ENCODE results near the gene HTR3E. TPM values are rescaled to one million over a fixed set of nuclear protein-coding genes. Genes with fewer than 3 reads are reported as not detected.

The HTR3E gene
- total and polyA plus RNA-seq, 2 of the 13 experiments (the other 11 are each of a cell fraction or from before 2014, with no cell fraction given), result not detected

DNA sequence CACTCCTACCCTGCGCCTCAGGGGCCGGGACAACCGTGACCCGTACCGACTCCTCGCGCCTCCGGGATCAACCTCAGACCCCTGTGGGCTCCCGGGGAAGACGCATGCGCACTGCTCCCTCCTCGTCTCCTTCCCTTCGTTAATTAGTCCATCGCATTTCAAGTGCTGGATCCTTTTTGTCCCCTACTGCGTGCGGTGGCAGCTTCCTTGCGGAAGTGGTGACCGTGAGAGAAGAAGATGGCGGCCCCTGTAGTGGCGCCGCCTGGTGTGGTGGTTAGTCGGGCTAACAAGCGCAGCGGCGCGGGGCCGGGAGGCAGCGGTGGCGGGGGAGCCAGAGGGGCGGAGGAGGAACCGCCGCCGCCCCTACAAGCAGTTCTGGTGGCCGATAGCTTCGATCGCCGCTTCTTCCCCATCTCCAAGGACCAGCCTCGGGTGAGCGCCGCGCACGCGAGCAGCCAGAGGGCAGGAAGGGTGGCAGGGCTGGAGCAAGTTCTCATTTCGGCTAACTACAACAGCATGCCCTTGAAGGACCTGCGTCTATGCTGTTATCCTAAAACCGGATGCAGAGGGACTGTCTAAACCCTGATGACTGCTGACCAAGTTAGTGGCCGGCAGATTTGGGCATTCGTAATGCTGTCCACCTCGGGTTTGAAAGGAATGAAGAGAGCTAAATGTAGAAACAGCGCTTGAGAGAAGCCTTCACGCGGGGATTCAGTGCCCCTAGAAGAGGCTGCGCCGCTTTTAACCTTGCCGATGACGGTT, 38.5 kb downstream of the HTR3E start, which contains the start of gene EIF2B5 (continued):
- TF ChIP-seq ZNF598 (CRISPR knock-in tag; IDR thresholded peaks at IDR 0.05; ENCODE audit: borderline replicate concordance) (no peak), ZNF530 (CRISPR knock-in tag; IDR thresholded peaks at IDR 0.05; ENCODE audit: low read depth) (no peak), ZNF180 (CRISPR knock-in tag; IDR thresholded peaks at IDR 0.05; ENCODE audit: borderline replicate concordance, low read depth) (no peak), ZNF619 (CRISPR knock-in tag; IDR thresholded peaks at IDR 0.05) (peak; percentile 49; the same call in 1 of the 2 replicates), SAP130 (CRISPR knock-in tag; IDR thresholded peaks at IDR 0.05; ENCODE audit: low read depth) (peak; percentile 98), POLR2AphosphoS5 (IDR thresholded peaks at IDR 0.05; ENCODE audit: low read depth, low read length) (peak; percentile 92), HNRNPUL1 (IDR thresholded peaks at IDR 0.05; ENCODE audit: low read depth, low read length) (no peak), GTF3A (CRISPR knock-in tag; conservative IDR thresholded peaks at IDR 0.05) (no peak), ZFX (CRISPR knock-in tag; IDR thresholded peaks at IDR 0.05; ENCODE audit: low read depth) (peak; percentile 56; the same call in 1 of the 2 replicates), ZNF263 (CRISPR knock-in tag; IDR thresholded peaks at IDR 0.05) (no peak), POLR2G (IDR thresholded peaks at IDR 0.05; ENCODE audit: low read depth, low read length) (peak; percentile 97), MBNL3 (CRISPR knock-in tag; conservative IDR thresholded peaks at IDR 0.05) (no peak), IKZF4 (CRISPR knock-in tag; IDR thresholded peaks at IDR 0.05; ENCODE audit: borderline replicate concordance, low read depth, not compliant biosample characterization) (peak; percentile 32), KDM3A (CRISPR knock-in tag; IDR thresholded peaks at IDR 0.05; ENCODE audit: low read depth) (peak; percentile 45; the same call in 1 of the 2 replicates), POGZ (CRISPR knock-in tag; IDR thresholded peaks at IDR 0.05) (peak; percentile 93), ZNF879 (CRISPR knock-in tag; IDR thresholded peaks at IDR 0.05) (no peak; the same call in 1 of the 2 replicates), SOX13 (IDR thresholded peaks at IDR 0.05) (0 out of 2 replicates have a peak, but pooled peaks have one; percentile 48), SOX13 (CRISPR knock-in tag; conservative IDR thresholded peaks at IDR 0.05 in 1 of 2, IDR thresholded peaks at IDR 0.05 in 1 of 2) (peak in 1 of 2 experiments; percentile 51; a peak in 2 of 4 replicates), SIN3A (IDR thresholded peaks at IDR 0.05; ENCODE audit: borderline replicate concordance, low read depth, low read length) (peak; percentile 94), ZBTB3 (CRISPR knock-in tag; IDR thresholded peaks at IDR 0.05; ENCODE audit: borderline replicate concordance, low read depth) (no peak), ZNF207 (IDR thresholded peaks at IDR 0.05; ENCODE audit: borderline replicate concordance) (no peak), NAIF1 (CRISPR knock-in tag; IDR thresholded peaks at IDR 0.05; ENCODE audit: borderline replicate concordance) (no peak), TBL1XR1 (IDR thresholded peaks at IDR 0.05; ENCODE audit: borderline replicate concordance, low read length, partially characterized antibody) (no peak)
- TF ChIP-seq, protein P1, sequence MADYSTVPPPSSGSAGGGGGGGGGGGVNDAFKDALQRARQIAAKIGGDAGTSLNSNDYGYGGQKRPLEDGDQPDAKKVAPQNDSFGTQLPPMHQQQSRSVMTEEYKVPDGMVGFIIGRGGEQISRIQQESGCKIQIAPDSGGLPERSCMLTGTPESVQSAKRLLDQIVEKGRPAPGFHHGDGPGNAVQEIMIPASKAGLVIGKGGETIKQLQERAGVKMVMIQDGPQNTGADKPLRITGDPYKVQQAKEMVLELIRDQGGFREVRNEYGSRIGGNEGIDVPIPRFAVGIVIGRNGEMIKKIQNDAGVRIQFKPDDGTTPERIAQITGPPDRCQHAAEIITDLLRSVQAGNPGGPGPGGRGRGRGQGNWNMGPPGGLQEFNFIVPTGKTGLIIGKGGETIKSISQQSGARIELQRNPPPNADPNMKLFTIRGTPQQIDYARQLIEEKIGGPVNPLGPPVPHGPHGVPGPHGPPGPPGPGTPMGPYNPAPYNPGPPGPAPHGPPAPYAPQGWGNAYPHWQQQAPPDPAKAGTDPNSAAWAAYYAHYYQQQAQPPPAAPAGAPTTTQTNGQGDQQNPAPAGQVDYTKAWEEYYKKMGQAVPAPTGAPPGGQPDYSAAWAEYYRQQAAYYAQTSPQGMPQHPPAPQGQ (CRISPR knock-in tag; IDR thresholded peaks at IDR 0.05; ENCODE audit: borderline replicate concordance), result no peak; the same call in 1 of the 2 replicates
- TF ChIP-seq, protein P2, sequence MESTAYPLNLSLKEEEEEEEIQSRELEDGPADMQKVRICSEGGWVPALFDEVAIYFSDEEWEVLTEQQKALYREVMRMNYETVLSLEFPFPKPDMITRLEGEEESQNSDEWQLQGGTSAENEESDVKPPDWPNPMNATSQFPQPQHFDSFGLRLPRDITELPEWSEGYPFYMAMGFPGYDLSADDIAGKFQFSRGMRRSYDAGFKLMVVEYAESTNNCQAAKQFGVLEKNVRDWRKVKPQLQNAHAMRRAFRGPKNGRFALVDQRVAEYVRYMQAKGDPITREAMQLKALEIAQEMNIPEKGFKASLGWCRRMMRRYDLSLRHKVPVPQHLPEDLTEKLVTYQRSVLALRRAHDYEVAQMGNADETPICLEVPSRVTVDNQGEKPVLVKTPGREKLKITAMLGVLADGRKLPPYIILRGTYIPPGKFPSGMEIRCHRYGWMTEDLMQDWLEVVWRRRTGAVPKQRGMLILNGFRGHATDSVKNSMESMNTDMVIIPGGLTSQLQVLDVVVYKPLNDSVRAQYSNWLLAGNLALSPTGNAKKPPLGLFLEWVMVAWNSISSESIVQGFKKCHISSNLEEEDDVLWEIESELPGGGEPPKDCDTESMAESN (CRISPR knock-in tag; conservative IDR thresholded peaks at IDR 0.05), result peak; percentile 83; the same call in 1 of the 2 replicates
- TF ChIP-seq, protein P3, sequence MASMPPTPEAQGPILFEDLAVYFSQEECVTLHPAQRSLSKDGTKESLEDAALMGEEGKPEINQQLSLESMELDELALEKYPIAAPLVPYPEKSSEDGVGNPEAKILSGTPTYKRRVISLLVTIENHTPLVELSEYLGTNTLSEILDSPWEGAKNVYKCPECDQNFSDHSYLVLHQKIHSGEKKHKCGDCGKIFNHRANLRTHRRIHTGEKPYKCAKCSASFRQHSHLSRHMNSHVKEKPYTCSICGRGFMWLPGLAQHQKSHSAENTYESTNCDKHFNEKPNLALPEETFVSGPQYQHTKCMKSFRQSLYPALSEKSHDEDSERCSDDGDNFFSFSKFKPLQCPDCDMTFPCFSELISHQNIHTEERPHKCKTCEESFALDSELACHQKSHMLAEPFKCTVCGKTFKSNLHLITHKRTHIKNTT (CRISPR knock-in tag; IDR thresholded peaks at IDR 0.05), result no peak

Data from HepG2 (cell line).